GM12878 (cell line): Measurements from ENCODE around the gene PPP1R1A. TPM values are rescaled to one million over a fixed set of nuclear protein-coding genes. Genes with fewer than 3 reads are reported as not detected.

Experiments used
- ATAC-seq: fragments of 200-7000 bp; cut with Tn5 transposase; 3 replicates; pipeline ENCODE4 v1.9.1; 2020; ENCODE audit warnings: mild to moderate bottlenecking, moderate library complexity
- BruUV-seq: library from RNA; stranded (reverse); fragments of 400-500 nt; replicated peaks from 2 replicates; lab custom pipeline; 2021; lab: Mats Ljungman, UMichigan
- CTCF ChIA-PET: fragments of 300-600 bp; sonication (Branson Sonifier 250); formaldehyde crosslinking; extraction: SDS; loops from one replicate; lab custom pipeline; 2021; ENCODE audit warnings: inconsistent platforms; lab: Yijun Ruan, JAX
- POLR2A ChIA-PET: fragments of 350-600 bp; formaldehyde crosslinking; extraction: SDS; loops from one replicate; lab custom pipeline; 2021; ENCODE audit warnings: inconsistent platforms; lab: Charles Lee
- RAD21 ChIA-PET: fragments of 300-600 bp; sonication (Branson Sonifier 250); formaldehyde crosslinking; loops from one replicate; lab custom pipeline; 2023; ENCODE audit warnings: antibody characterized with exemption; ENCODE audit not compliant: unreplicated experiment; lab: Charles Lee
- SMC1A ChIA-PET: fragments of 300-600 bp; sonication (Branson Sonifier 250); formaldehyde crosslinking; loops from one replicate; lab custom pipeline; 2023; ENCODE audit not compliant: unreplicated experiment, uncharacterized antibody; lab: Charles Lee
- DNase-seq: peaks from one replicate; pipeline ENCODE4 v3.0.0-alpha.2; 2011; ENCODE audit warnings: low read depth, low spot score
- FAIRE-seq: peaks from 3 replicates; lab custom pipeline; 2011; peaks lifted over from hg19 to GRCh38; lab: Jason Lieb, UNC
- H2AFZ ChIP-seq: 2 replicates; pipeline ENCODE4 v1.6.0; 2011; ENCODE audit warnings: low read depth, low read length, control low read depth; ENCODE audit not compliant: control insufficient read depth
- H3K27ac ChIP-seq: 2 replicates; pipeline ENCODE4 v1.5.1; 2011; ENCODE audit warnings: control low read depth; ENCODE audit not compliant: control insufficient read depth, insufficient read depth
- H3K27me3 ChIP-seq, 2 experiments: replicated peaks in 1 of 2; 2 replicates each; pipeline versions ENCODE4 v1.6.0 to v1.6.1; 2011; ENCODE audit warnings: low read length in 1 of 2; ENCODE audit not compliant: control insufficient read depth in 2 of 2, insufficient read depth in 2 of 2
- H3K36me3 ChIP-seq, 2 experiments: 2 replicates each; pipeline ENCODE4 v1.5.1; 2011; ENCODE audit warnings: low read length in 1 of 2; ENCODE audit not compliant: control insufficient read depth in 2 of 2, insufficient read depth in 2 of 2
- H3K4me1 ChIP-seq: 2 replicates; pipeline ENCODE4 v1.6.1; 2011; ENCODE audit warnings: mild to moderate bottlenecking, low read length, moderate library complexity, mixed read lengths; ENCODE audit not compliant: control insufficient read depth, insufficient read depth
- H3K4me2 ChIP-seq: 2 replicates; pipeline ENCODE4 v1.6.0; 2011; ENCODE audit warnings: control low read depth; ENCODE audit not compliant: control insufficient read depth, insufficient read depth
- H3K4me3 ChIP-seq: fragments of 200-600 bp; sonication (generic); 2 replicates; pipeline ENCODE4 v1.5.1; 2016
- H3K79me2 ChIP-seq: 2 replicates; pipeline ENCODE4 v1.6.0; 2011; ENCODE audit warnings: low read length; ENCODE audit not compliant: control insufficient read depth, insufficient read depth
- H3K9ac ChIP-seq: 2 replicates; pipeline ENCODE4 v1.8.0; 2011; ENCODE audit warnings: low read length, control low read depth, mixed read lengths; ENCODE audit not compliant: control insufficient read depth, insufficient read depth
- H3K9me3 ChIP-seq: replicated peaks from 3 replicates; pipeline ENCODE4 v1.5.1; 2011; ENCODE audit warnings: mild to moderate bottlenecking, low read length; ENCODE audit not compliant: control insufficient read depth, insufficient read depth
- H4K20me1 ChIP-seq: 2 replicates; pipeline ENCODE4 v1.6.0; 2011; ENCODE audit not compliant: control insufficient read depth, insufficient read depth
- E4F1 ChIP-seq: fragments of 450-650 bp; IDR thresholded peaks from 2 replicates; pipeline ENCODE4 v1.6.1; 2018; ENCODE audit warnings: borderline replicate concordance, mild to moderate bottlenecking; ENCODE audit not compliant: partially characterized antibody
- KAT2A ChIP-seq: conservative IDR thresholded peaks from 2 replicates; pipeline ENCODE4 v1.6.1; 2011; ENCODE audit warnings: low read depth, low read length; ENCODE audit not compliant: control insufficient read depth
- MAX ChIP-seq: IDR thresholded peaks from 2 replicates; pipeline ENCODE4 v1.6.1; 2012; ENCODE audit warnings: low read depth, low read length, improper control_type of control experiment
- NRF1 ChIP-seq: conservative IDR thresholded peaks from 2 replicates; pipeline ENCODE4 v1.6.1; 2011; ENCODE audit warnings: mild to moderate bottlenecking, low read depth, low read length, improper control_type of control experiment
- WGBS: methylation state at CpG from one replicate; pipeline ENCODE4 v1.1.6; 2016; ENCODE audit warnings: low lambda C conversion rate; ENCODE audit not compliant: insufficient replicate concordance, insufficient coverage; ENCODE audit errors: missing lambda C conversion rate; 5-methylcytosine and 5-hydroxymethylcytosine counted together
- in situ Hi-C: fragments of 300-500 bp; cut with MboI; formaldehyde crosslinking; loops from 9 replicates; pipeline ENCODE4 v1.14.3; 2018; ENCODE audit warnings: mixed read lengths
- intact Hi-C: fragments of 100-400 bp; cut with micrococcal nuclease; formaldehyde crosslinking; loops from one replicate; pipeline ENCODE4 v1.14.2; 2022; ENCODE audit not compliant: unreplicated experiment
- polyA plus RNA-seq, 11 experiments: library from polyadenylated mRNA; depleted of rRNA in 4 of 11; unstranded in 6 of 11; stranded (reverse) in 5 of 11; fragments of >200 nt; fragmentation: Nextera tagmentation in 4 of 11; fragmentation: Illumina TruSeq in 1 of 11; extraction: Ambion mirVana in 4 of 11; extraction: Trizol in 1 of 11; gene quantifications; 1 replicate in 1 of 11; 2 replicates in 10 of 11; pipeline versions ENCODE4 v1.2.1 to v1.2.3, GENCODE V29; 2011 to 2016; ENCODE audit warnings: inconsistent platforms in 2 of 11, missing spikeins in 2 of 11, low read depth in 1 of 11
- total RNA-seq, 4 experiments: library from RNA; depleted of rRNA in 3 of 4; stranded (reverse); fragments of >200 nt in 3 of 4; fragmentation: Illumina TruSeq in 1 of 4; extraction: Trizol in 1 of 4; gene quantifications; 2 replicates each; pipeline versions ENCODE4 v1.2.1 to v1.2.3, GENCODE V29; 2013 to 2021

PPP1R1A gene
- total and polyA plus RNA-seq, 10 of the 15 experiments (the other 5 are each of a cell fraction or from before 2014, with no cell fraction given): 0.03 to 0.08 (median 0.07) TPM; not detected in 7

- TF ChIP-seq KAT2A (no peak), NRF1 (no peak), E4F1 (no peak)
- TF ChIP-seq, all 136 proteins: peak for 0
These were observed 29.7 kb downstream of the PPP1R1A start (continued) for GRCh38 chr12:54558759-54559158.

- no peaks in the 10 kb centered on the region for H4K20me1 ChIP-seq
- POLR2A ChIA-PET: interaction anchor here (0.6 kb wide), 1 partner anchor 11 kb away, joined by 3 read pairs; no protein-coding TSS in a partner anchor
- FAIRE-seq (no peak), DNase-seq (no peak), ATAC-seq (no peak)
- no peak overlapping the region for H3K4me2 ChIP-seq
- SMC1A ChIA-PET: interaction anchor here (0.6 to 1.3 kb wide), 2 partner anchors 9 to 153 kb away, joined by 3 read pairs; no protein-coding TSS in a partner anchor
- no peaks in the 10 kb centered on the region for H3K79me2 ChIP-seq
- in situ Hi-C loops: no loop called here
- 63% methylated on average over 5 of the region's 5 CpGs for WGBS
- no peaks in the 10 kb centered on the region for H3K36me3 ChIP-seq
- CTCF ChIA-PET: interaction anchor here (1.4 to 1.6 kb wide), 3 partner anchors 22 to 38 kb away, joined by 4 to 9 read pairs (median 5); no protein-coding TSS in a partner anchor
- H3K27me3 ChIP-seq: no peaks in the 10 kb centered on the region
- no peak overlapping the region for H3K9ac ChIP-seq
- no peak overlapping the region for H3K4me3 ChIP-seq
- no TSS peak for BruUV-seq
- peaks cover 19% of the 10 kb centered on the region for H3K4me1 ChIP-seq
- RAD21 ChIA-PET: no interaction called here
- no peak overlapping the region for H2AFZ ChIP-seq
- TF ChIP-seq MAX: no peak
- intact Hi-C loops: no loop called here
- H3K27ac ChIP-seq: no peak overlapping the region
- H3K9me3 ChIP-seq: no peaks in the 10 kb centered on the region
These were observed 30.1 kb downstream of the PPP1R1A start for GRCh38 chr12:54558311-54558710.
